KOPT-K1 (cell line): ENCODE results near the gene TADA2B.
"Not testable (repeated sequence)": the region's sequence is repeated elsewhere in the genome, so short reads cannot be mapped to it uniquely, and the experiment has no call there.

Experiments
- H3K27ac ChIP-seq: fragments of 200-600 bp; sonication (generic); 2 replicates; pipeline ENCODE4 v1.5.1; 2016; ENCODE audit warnings: antibody characterized with exemption, mild to moderate bottlenecking, low read depth, low read length; ENCODE audit not compliant: poor library complexity, severe bottlenecking
- H3K36me3 ChIP-seq: fragments of 200-600 bp; sonication (generic); 2 replicates; pipeline ENCODE4 v1.5.1; 2017; ENCODE audit warnings: antibody characterized with exemption, mild to moderate bottlenecking, low read length, moderate library complexity; ENCODE audit not compliant: insufficient read depth
- H3K9me3 ChIP-seq: fragments of 200-600 bp; sonication (generic); 2 replicates; pipeline ENCODE4 v1.5.1; 2017; ENCODE audit warnings: antibody characterized with exemption, low read length, mild to moderate bottlenecking; ENCODE audit not compliant: insufficient read depth, poor library complexity, severe bottlenecking

The TADA2B gene

GRCh38 chr4:7087036-7087435 lies 43.9 kb downstream of the TADA2B start:
- H3K9me3 ChIP-seq: peaks cover 31% of the 10 kb centered on the region

GRCh38 chr4:7089213-7089986 lies 46.2 kb downstream of the TADA2B start:
- no peaks in the 10 kb centered on the region for H3K36me3 ChIP-seq
- H3K27ac ChIP-seq: no peak overlapping the region
- peaks cover 31% of the 10 kb centered on the region for H3K9me3 ChIP-seq

More at GRCh38 chr4:7087036-7087435, 43.9 kb downstream of the TADA2B start:
- no peak overlapping the region for H3K27ac ChIP-seq
- H3K36me3 ChIP-seq: no peaks in the 10 kb centered on the region

DNA sequence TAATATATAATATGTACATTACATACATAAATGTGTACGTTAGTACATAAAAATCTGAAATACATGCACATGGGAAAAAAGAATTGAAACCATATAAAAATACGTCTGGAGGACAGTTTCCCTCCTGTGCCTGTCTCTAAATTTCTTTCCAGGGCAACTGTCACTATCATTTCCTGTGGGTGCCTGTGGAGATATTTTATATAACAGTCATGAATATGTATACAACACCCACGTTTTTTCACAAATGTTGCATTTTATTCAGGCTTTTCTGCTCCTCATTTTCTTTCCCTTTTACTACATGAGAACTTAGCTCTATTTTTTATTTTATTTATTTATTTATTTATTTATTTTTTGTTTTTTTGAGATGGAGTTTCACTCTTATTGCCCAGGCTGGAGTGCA lies 48.9 kb downstream of the TADA2B start:
- no peak overlapping the region for H3K27ac ChIP-seq
- peaks cover 13% of the 10 kb centered on the region for H3K9me3 ChIP-seq
- H3K36me3 ChIP-seq: no peaks in the 10 kb centered on the region

DNA sequence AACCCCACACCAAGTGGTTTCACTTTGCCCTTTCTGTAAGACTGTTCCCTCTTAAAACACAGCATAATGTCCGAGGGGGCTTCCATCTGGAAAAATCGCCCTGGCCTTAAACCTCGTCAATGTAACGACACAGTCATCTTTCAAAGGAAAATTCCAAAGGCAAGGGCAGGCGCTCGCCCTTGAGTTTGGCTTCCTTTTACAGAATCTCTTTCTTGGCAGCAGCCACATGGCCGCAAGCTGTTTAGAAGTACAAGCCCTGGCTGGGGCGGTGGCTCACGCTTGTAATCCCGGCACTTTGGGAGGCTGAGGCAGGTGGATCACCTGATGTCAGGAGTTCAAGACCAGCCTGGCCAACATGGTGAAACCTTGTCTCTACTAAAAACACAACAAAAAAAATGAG lies 51.7 kb downstream of the TADA2B start:
- H3K36me3 ChIP-seq: no peaks in the 10 kb centered on the region
- no peaks in the 10 kb centered on the region for H3K9me3 ChIP-seq
- no peak overlapping the region for H3K27ac ChIP-seq

DNA sequence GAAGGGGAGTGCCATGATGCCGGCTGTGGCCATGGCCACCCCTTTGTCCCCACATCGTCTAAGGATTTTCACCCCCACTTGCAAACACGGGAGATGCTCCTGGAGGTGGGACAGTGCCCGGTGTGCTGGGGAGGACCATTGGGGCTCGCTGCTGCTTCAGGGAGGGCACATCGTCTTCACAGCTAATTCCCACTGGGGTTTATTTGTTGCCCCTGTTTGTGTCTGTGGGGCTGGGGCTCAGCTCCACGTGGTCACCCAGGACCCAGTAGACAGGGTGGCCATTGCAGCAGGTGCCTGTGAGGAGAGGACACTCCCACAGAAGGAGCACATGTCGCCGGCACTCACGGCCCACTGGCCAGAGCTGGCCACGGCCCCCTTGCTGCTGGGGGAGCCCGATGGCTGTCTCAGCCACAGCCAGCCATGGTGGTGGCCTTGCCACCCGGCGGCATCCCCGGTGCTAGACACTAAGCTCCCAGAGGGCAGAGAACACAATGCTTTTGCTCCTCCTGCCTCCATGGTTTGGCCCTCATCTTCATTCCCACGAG lies 52.5 kb downstream of the TADA2B start:
- Histone ChIP-seq H3K36me3 (no peaks in the 10 kb centered on the region), H3K9me3 (no peaks in the 10 kb centered on the region), H3K27ac (no peak overlapping the region)

GRCh38 chr4:7096236-7096635 lies 53.1 kb downstream of the TADA2B start:
- Histone ChIP-seq H3K36me3 (no peaks in the 10 kb centered on the region), H3K27ac (no peak overlapping the region), H3K9me3 (no peaks in the 10 kb centered on the region)

DNA sequence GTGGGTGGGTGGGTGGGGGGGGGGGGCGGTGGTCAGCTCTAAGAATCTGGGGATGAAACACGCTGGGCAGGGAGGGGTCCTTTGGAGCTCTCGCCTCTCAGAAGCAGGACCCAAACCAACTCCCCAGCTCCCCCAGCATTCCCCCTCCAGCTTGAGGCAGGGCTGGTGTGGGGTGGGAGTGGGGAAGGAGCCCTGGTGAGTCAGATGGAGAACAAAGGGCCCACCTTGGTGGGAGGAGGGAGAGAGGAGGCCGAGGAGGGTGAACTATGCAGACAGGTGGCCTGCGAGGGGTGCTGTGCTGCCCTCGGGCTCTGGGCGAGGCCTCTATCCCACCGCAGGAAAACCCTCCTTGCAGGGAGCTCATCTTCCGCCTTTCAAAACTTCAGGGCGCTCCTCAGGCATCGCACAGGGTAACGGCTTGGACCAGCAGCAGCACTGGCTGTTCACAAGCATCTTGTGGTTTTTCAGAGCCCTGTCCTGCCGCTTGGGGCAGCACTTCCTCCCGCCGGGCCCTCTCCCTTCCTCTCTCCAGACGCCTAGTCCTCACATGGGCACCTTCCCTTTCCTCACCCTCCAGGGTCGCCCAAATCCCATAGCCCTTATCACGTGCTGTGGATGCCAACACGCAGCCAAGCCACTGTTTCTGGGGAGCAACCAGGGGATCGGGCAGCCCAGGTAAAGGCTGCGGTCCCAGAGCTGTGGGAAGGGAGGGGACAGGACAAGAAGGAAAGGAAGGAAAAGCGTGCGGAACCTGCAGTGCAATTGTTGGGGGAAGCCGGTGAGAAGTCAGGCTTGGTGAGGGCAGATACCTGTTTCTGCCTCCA lies 58.7 kb downstream of the TADA2B start:
- no peaks in the 10 kb centered on the region for H3K36me3 ChIP-seq
- no peaks in the 10 kb centered on the region for H3K9me3 ChIP-seq
- no peak overlapping the region for H3K27ac ChIP-seq

- H3K27ac ChIP-seq: not testable (repeated sequence)
These were observed 59.3 kb downstream of the TADA2B start for GRCh38 chr4:7102516-7102909.

DNA sequence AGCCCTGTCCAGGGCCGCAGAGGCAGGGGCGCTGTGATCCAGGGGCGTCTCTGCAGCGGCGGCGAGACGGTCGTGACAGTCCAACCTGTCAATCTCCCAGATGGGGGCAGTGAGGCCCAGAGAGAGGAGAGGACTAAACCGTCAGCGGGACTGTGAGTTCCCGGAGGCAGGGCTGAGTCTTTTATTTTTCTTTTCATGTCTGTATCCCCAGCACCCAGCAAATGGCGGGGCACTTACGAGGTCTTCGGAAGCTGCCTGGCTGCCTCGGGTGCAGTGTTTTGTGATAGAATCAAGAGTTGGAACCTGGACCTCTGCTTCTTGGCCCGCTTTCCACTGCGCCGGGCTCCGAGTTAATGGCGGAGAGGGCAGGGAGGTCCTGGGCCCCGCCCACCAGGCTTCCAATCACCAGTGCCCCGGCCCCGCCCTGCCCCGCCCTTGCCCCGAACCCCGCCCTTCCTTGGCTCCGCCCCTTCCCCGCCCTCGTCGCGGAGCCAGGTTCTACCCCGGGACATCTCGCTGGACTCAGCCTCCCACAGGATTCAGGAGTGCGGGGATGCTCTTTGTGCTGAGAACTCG lies 59.9 kb downstream of the TADA2B start:
- Histone ChIP-seq H3K36me3 (no peaks in the 10 kb centered on the region), H3K9me3 (no peaks in the 10 kb centered on the region), H3K27ac (peak overlapping the region; percentile 1)

More at GRCh38 chr4:7102516-7102909, 59.3 kb downstream of the TADA2B start:
- not testable (repeated sequence) for H3K36me3 ChIP-seq, H3K9me3 ChIP-seq

- Histone ChIP-seq H3K27ac (no peak overlapping the region), H3K9me3 (no peaks in the 10 kb centered on the region), H3K36me3 (no peaks in the 10 kb centered on the region)
These were observed 60.6 kb downstream of the TADA2B start for GRCh38 chr4:7103607-7104365.

- Histone ChIP-seq H3K9me3 (no peaks in the 10 kb centered on the region), H3K27ac (no peak overlapping the region)
These were observed 61.3 kb downstream of the TADA2B start for GRCh38 chr4:7104366-7105031.

DNA sequence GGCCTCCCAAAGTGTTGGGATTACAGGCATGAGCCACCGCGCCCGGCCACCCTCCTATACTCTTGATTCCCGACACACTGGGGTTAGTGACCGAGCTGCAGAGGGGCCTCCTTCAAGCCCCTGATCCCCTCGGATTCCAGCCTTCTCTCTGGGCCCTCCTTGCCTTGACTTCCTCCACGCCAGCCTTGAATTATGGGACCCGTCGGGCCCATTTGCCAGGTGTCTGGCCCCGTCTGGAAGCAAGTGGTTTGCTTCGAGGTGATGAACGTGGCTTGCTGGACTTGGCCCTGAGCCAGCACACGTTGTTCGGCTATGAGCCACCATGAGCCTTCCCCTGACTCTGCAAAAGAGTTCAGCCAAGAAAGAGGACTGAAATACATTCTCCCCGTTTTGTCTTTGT lies 62.1 kb downstream of the TADA2B start:
- no peak overlapping the region for H3K27ac ChIP-seq
- H3K9me3 ChIP-seq: no peaks in the 10 kb centered on the region
- no peaks in the 10 kb centered on the region for H3K36me3 ChIP-seq

More at GRCh38 chr4:7104366-7105031, 61.3 kb downstream of the TADA2B start:
- no peaks in the 10 kb centered on the region for H3K36me3 ChIP-seq

- Histone ChIP-seq H3K27ac (no peak overlapping the region), H3K36me3 (no peaks in the 10 kb centered on the region), H3K9me3 (no peaks in the 10 kb centered on the region)
These were observed 64.2 kb downstream of the TADA2B start for GRCh38 chr4:7107166-7107905.
